Activated CD8-positive, alpha-beta memory T cell treated with anti-CD3 and anti-CD28 coated beads for 1 hour (primary cell): Measurements from ENCODE around the gene GAGE10.
"Not testable (repeated sequence)": the region's sequence is repeated elsewhere in the genome, so short reads cannot be mapped to it uniquely, and the experiment has no call there.

Experiments
- DNase-seq, 2 donors: peaks; one replicate each; pipeline ENCODE4 v3.0.0-alpha.2; 2020; ENCODE audit warnings: low read depth in 1 of 2; ENCODE audit errors: extremely low read depth in 1 of 2

GAGE10 gene

GRCh38 chrX:49276207-49276606 is 27.2 kb upstream of the GAGE10 start:
- no peak for DNase-seq

GRCh38 chrX:49276671-49277534 is 26.5 kb upstream of the GAGE10 start:
- DNase-seq: no peak

GRCh38 chrX:49277535-49277830 is 26.0 kb upstream of the GAGE10 start:
- no peak for DNase-seq

- no peak for DNase-seq
Observed at GRCh38 chrX:49278081-49278480, 25.4 kb upstream of the GAGE10 start.

- DNase-seq: no peak
Observed at GRCh38 chrX:49282647-49283011, 20.8 kb upstream of the GAGE10 start.

GRCh38 chrX:49284212-49284611 is 19.2 kb upstream of the GAGE10 start:
- DNase-seq: no peak

GRCh38 chrX:49286136-49286535 is 17.3 kb upstream of the GAGE10 start:
- no peak for DNase-seq

- DNase-seq: no peak
Observed at GRCh38 chrX:49286581-49286980, 16.9 kb upstream of the GAGE10 start.

- no peak for DNase-seq
Observed at GRCh38 chrX:49287665-49288064, 15.8 kb upstream of the GAGE10 start.

GRCh38 chrX:49290215-49290614 is 13.2 kb upstream of the GAGE10 start:
- DNase-seq: no peak

GRCh38 chrX:49291615-49292337 is 11.7 kb upstream of the GAGE10 start:
- peak in 1 of 2 donors; percentile 41 for DNase-seq

- DNase-seq: no peak
Observed at GRCh38 chrX:49292400-49293362, 10.8 kb upstream of the GAGE10 start.

GRCh38 chrX:49299293-49299692 is 4.2 kb upstream of the GAGE10 start:
- not testable (repeated sequence) for DNase-seq

- no peak for DNase-seq
Observed at GRCh38 chrX:49300703-49301102, 2.7 kb upstream of the GAGE10 start.

- not testable (repeated sequence) for DNase-seq
Observed at GRCh38 chrX:49307775-49308174, 4.3 kb downstream of the GAGE10 start.

GRCh38 chrX:49308604-49309269 is 5.3 kb downstream of the GAGE10 start:
- no peak for DNase-seq

- no peak for DNase-seq
Observed at GRCh38 chrX:49309401-49309981, 6.0 kb downstream of the GAGE10 start.

GRCh38 chrX:49310371-49310770 is 6.9 kb downstream of the GAGE10 start:
- no peak for DNase-seq

GRCh38 chrX:49312176-49312575 is 8.7 kb downstream of the GAGE10 start:
- DNase-seq: no peak

GRCh38 chrX:49316085-49316484 is 12.6 kb downstream of the GAGE10 start:
- DNase-seq: no peak
